Activated naive CD8-positive, alpha-beta T cell treated with anti-CD3 and anti-CD28 coated beads, Interleukin-2, amount 10 ng/mL, durations not matched to agents 7 days and 5 days (primary cell): ENCODE results near the gene SIRPA. TPM values are rescaled to one million over a fixed set of nuclear protein-coding genes. Genes with fewer than 3 reads are reported as not detected.

ENCODE experiments used
- ATAC-seq: fragments of 150-1000 bp; cut with Tn5 transposase; one replicate; pipeline ENCODE4 v1.10.0; 2021; ENCODE audit warnings: low read depth, moderate library complexity
- POLR2A ChIA-PET: fragments of 350-600 bp; sonication (Branson Sonifier 250); formaldehyde crosslinking; loops from one replicate; lab custom pipeline; 2021; ENCODE audit warnings: antibody characterized with exemption; lab: Charles Lee
- DNase-seq: peaks from one replicate; pipeline ENCODE4 v3.0.0; 2021
- H3K27ac Mint-ChIP-seq: one replicate; pipeline ENCODE4 v1.8.0; 2022; ENCODE audit warnings: mild to moderate bottlenecking, mixed read lengths
- H3K27me3 Mint-ChIP-seq: one replicate; pipeline ENCODE4 v1.8.0; 2022; ENCODE audit warnings: mild to moderate bottlenecking, moderate library complexity, mixed read lengths
- H3K36me3 Mint-ChIP-seq: one replicate; pipeline ENCODE4 v1.8.0; 2021; ENCODE audit warnings: mild to moderate bottlenecking, mixed read lengths
- H3K4me1 Mint-ChIP-seq: one replicate; pipeline ENCODE4 v1.8.0; 2021; ENCODE audit warnings: mixed read lengths
- H3K4me3 Mint-ChIP-seq: one replicate; pipeline ENCODE4 v1.8.0; 2022; ENCODE audit warnings: mild to moderate bottlenecking, moderate library complexity, mixed read lengths
- H3K9me3 Mint-ChIP-seq: one replicate; pipeline ENCODE4 v1.8.0; 2021; ENCODE audit warnings: mixed read lengths
- total RNA-seq, 2 experiments: library from RNA; stranded (reverse); gene quantifications; one replicate each; pipeline ENCODE4 v1.2.3, GENCODE V29; 2021

The SIRPA gene
- total RNA-seq, 2 experiments from 2014 or later, result 1.5 to 1.6 TPM

DNA sequence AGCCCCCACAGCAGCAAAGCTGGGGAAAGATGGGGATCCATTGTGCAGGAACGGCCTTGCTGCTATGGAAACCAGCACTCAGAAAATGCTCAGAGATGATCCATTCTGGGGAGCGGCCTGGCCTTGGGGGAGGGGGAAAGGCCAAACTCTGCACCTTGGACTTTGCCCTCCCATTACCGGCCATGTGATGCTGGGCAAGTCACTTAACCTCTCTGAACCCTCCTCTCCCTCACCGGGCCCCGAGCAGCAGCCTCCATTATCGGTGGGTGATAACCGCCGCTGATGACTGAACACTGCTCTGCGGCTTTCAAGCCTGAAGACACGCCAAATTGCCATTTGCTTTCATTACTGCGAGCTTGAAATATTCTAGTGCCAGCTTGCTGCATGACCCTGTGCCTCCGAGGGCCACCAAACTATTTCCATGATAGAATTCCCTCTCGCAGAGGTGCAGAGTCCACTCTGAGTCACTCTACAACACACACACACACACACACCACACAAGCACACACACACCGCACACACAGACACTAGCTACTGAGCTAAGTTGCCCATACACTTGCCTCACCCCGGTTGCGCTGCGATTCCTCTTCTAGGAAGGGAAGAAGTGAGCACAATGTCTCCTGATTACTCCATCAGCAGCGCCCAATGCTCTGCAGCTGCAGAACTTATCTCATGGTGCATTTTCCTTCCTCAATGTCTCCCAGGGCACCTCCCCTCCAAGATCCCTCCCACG is 20.6 kb upstream of the SIRPA start:
- Mint-ChIP-seq H3K9me3 (no peaks in the 10 kb centered on the region), H3K27ac (no peak overlapping the region), H3K27me3 (peaks cover 5% of the 10 kb centered on the region), H3K4me1 (no peaks in the 10 kb centered on the region), H3K36me3 (no peaks in the 10 kb centered on the region), H3K4me3 (no peak overlapping the region)
- no peak for DNase-seq
- POLR2A ChIA-PET, result no interaction called here
- ATAC-seq, result no peak

DNA sequence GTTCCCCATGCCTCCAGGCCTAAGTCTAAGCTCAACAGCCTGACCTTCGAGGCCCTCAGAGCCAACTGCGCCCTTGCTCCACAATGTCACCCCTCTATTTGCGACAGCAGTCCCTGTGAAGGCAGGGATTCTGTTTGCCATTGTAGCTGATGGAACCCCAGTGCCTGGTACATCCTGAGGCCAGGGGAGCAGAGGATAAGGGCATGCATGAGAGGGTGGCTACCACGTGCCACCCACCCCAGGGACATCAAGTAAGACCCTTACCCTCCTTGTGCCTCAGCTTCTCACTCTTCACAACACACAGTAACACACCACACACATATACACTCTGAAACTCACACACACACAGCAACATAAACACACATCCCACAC is 20.0 kb upstream of the SIRPA start:
- H3K4me3 Mint-ChIP-seq, result no peak overlapping the region
- DNase-seq (no peak), ATAC-seq (no peak)
- H3K9me3 Mint-ChIP-seq, result no peaks in the 10 kb centered on the region
- POLR2A ChIA-PET, result no interaction called here
- no peak overlapping the region for H3K27ac Mint-ChIP-seq
- no peaks in the 10 kb centered on the region for H3K4me1 Mint-ChIP-seq
- no peaks in the 10 kb centered on the region for H3K36me3 Mint-ChIP-seq
- peaks cover 5% of the 10 kb centered on the region for H3K27me3 Mint-ChIP-seq

DNA sequence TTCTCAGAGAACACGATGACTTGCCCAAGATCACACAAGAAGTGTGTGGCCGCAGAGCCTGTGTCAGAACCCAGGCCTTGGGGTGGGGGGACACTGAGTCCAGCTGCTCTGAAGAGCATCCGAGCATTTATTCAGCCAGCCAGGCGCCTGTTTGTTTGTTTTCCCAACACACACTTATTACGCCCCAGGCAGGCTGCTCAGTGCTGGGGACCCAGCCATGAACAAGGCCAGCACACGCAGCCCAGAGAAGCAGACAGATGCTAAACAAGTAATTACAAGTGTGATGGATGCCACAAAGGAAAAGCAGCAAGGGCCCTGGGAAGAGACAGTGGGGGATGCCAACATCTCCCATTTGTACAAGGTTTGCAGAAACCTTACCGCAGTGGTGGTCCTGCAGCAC is 19.4 kb upstream of the SIRPA start:
- no peak overlapping the region for H3K4me3 Mint-ChIP-seq
- H3K9me3 Mint-ChIP-seq, result no peaks in the 10 kb centered on the region
- no peaks in the 10 kb centered on the region for H3K4me1 Mint-ChIP-seq
- no peak overlapping the region for H3K27ac Mint-ChIP-seq
- H3K36me3 Mint-ChIP-seq, result no peaks in the 10 kb centered on the region
- peaks cover 2% of the 10 kb centered on the region for H3K27me3 Mint-ChIP-seq
- ATAC-seq (no peak), DNase-seq (no peak)
- POLR2A ChIA-PET, result no interaction called here

GRCh38 chr20:1876217-1876921 is 18.8 kb upstream of the SIRPA start:
- H3K27me3 Mint-ChIP-seq, result no peaks in the 10 kb centered on the region
- no peaks in the 10 kb centered on the region for H3K9me3 Mint-ChIP-seq
- H3K4me1 Mint-ChIP-seq, result no peaks in the 10 kb centered on the region
- H3K4me3 Mint-ChIP-seq, result no peak overlapping the region
- H3K27ac Mint-ChIP-seq, result no peak overlapping the region
- H3K36me3 Mint-ChIP-seq, result no peaks in the 10 kb centered on the region
- POLR2A ChIA-PET, result no interaction called here
- no peak for DNase-seq
- ATAC-seq, result peak; percentile 11

GRCh38 chr20:1876975-1877608 is 18.1 kb upstream of the SIRPA start:
- ATAC-seq (peak; percentile 32), DNase-seq (no peak)
- POLR2A ChIA-PET, result no interaction called here
- no peaks in the 10 kb centered on the region for H3K9me3 Mint-ChIP-seq
- H3K4me3 Mint-ChIP-seq, result no peak overlapping the region
- H3K4me1 Mint-ChIP-seq, result no peaks in the 10 kb centered on the region
- no peak overlapping the region for H3K27ac Mint-ChIP-seq
- peaks cover 2% of the 10 kb centered on the region for H3K27me3 Mint-ChIP-seq
- no peaks in the 10 kb centered on the region for H3K36me3 Mint-ChIP-seq

DNA sequence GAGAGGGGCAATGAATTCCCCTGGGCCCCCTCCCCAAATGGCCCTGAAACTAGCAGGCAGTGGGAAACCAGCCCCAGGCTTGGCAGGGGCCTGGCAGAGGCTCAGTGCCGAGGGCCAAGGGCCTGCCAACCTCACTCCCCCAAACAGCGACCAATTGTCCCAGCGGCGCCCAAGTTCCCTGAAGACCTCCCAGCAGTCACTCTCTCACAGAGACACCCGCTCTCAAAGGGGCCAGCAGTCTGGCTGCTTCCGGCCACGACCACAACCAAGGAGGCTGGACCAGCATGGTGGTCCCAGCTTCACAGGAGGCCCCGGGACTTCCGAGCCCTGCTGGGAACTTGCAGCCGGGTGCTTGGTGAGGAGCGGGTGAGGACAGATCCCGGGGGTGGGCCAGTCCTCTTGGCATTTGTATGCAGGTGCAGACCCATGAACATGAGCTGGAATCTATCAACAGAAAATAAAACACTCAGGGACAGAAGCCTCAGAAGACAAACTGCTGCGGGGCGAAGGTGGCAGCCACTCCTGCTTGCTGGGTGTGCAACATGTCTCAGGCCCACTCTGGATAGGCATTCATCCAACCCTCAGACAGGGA is 17.5 kb upstream of the SIRPA start:
- Mint-ChIP-seq H3K4me1 (peaks cover 3% of the 10 kb centered on the region), H3K9me3 (peaks cover 3% of the 10 kb centered on the region), H3K4me3 (no peak overlapping the region), H3K27ac (no peak overlapping the region), H3K27me3 (peaks cover 2% of the 10 kb centered on the region), H3K36me3 (no peaks in the 10 kb centered on the region)
- POLR2A ChIA-PET, result no interaction called here
- ATAC-seq, result no peak
- DNase-seq, result no peak

DNA sequence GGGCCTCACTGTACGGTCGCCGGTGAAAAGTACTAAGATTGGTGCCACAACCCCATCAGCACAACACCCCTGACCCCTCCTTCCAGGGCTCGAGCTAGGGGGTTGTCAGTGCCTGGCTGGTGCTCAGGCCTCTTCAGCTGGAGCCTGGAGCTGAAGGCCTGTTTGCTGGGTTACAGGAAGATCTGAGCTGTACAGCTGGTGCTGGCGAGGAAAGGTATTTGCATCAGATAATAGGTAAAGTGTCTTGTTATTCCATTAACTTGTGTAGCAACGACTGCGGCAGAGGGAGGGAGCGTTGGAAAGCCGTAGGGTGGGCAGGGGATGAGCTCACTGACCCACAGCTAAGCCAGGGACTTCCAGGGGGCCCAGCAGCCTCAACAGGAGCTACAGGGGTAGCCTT is 15.8 kb upstream of the SIRPA start:
- Mint-ChIP-seq H3K4me3 (no peak overlapping the region), H3K27ac (peak overlapping the region; percentile 30), H3K9me3 (peaks cover 3% of the 10 kb centered on the region), H3K27me3 (peaks cover 13% of the 10 kb centered on the region), H3K4me1 (peaks cover 11% of the 10 kb centered on the region), H3K36me3 (no peaks in the 10 kb centered on the region)
- no peak for ATAC-seq
- POLR2A ChIA-PET, result no interaction called here
- DNase-seq, result no peak

DNA sequence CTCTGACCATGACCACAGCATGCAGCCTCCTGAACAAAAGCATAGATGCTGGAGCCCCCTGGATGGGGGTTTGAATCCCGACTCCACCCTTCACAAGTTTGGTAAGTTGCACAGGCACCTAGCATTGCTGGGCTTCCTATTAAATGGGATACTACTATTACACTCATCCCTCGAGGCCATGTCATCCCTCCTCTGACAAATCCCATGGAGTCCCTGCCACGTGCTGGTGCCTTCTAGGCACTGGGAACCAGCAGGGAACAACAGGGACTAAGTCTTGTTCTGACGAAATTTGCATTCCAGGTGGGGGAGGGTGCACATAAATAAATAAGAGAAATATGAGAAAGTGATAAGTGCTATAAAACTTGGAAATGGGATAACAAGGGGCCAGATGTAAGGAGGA is 15.3 kb upstream of the SIRPA start:
- no peak overlapping the region for H3K27ac Mint-ChIP-seq
- ATAC-seq (no peak), DNase-seq (no peak)
- peaks cover 15% of the 10 kb centered on the region for H3K27me3 Mint-ChIP-seq
- no peaks in the 10 kb centered on the region for H3K36me3 Mint-ChIP-seq
- POLR2A ChIA-PET, result no interaction called here
- H3K4me3 Mint-ChIP-seq, result no peak overlapping the region
- H3K4me1 Mint-ChIP-seq, result peaks cover 11% of the 10 kb centered on the region
- H3K9me3 Mint-ChIP-seq, result peaks cover 3% of the 10 kb centered on the region

- H3K36me3 Mint-ChIP-seq, result no peaks in the 10 kb centered on the region
- no peak for DNase-seq
- H3K9me3 Mint-ChIP-seq, result peaks cover 3% of the 10 kb centered on the region
- H3K4me1 Mint-ChIP-seq, result peaks cover 11% of the 10 kb centered on the region
- H3K4me3 Mint-ChIP-seq, result no peak overlapping the region
- ATAC-seq, result no peak
- peaks cover 15% of the 10 kb centered on the region for H3K27me3 Mint-ChIP-seq
- H3K27ac Mint-ChIP-seq, result no peak overlapping the region
- POLR2A ChIA-PET, result no interaction called here
These were observed 14.5 kb upstream of the SIRPA start for GRCh38 chr20:1880529-1881239.

- Mint-ChIP-seq H3K27ac (no peak overlapping the region), H3K9me3 (peaks cover 3% of the 10 kb centered on the region), H3K4me3 (no peak overlapping the region), H3K27me3 (peaks cover 19% of the 10 kb centered on the region), H3K36me3 (no peaks in the 10 kb centered on the region), H3K4me1 (peaks cover 11% of the 10 kb centered on the region)
- POLR2A ChIA-PET, result no interaction called here
- no peak for ATAC-seq
- no peak for DNase-seq
These were observed 13.9 kb upstream of the SIRPA start for GRCh38 chr20:1881240-1881835.

DNA sequence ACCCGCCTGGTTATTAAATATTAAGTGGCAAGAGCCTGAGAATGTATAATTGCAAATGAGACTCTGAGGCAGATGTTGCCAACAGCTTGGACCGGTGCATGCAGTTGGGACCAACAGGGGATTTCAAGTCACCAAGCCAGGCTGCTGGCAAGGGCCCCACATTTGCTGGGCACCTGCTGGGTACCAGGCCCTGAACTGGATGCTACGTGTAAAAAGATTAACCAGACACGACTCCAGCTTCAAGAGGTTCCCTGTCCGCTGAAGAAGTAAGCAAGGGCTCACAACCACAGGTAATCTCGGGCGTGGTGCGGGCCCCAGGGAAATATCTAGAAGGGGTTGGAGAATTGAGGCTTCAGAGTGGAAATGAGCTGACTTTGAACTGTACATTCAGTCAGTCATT is 13.2 kb upstream of the SIRPA start:
- no peak for DNase-seq
- no peak overlapping the region for H3K27ac Mint-ChIP-seq
- no peak for ATAC-seq
- H3K9me3 Mint-ChIP-seq, result peaks cover 3% of the 10 kb centered on the region
- H3K36me3 Mint-ChIP-seq, result no peaks in the 10 kb centered on the region
- POLR2A ChIA-PET, result no interaction called here
- H3K4me1 Mint-ChIP-seq, result peaks cover 11% of the 10 kb centered on the region
- peaks cover 21% of the 10 kb centered on the region for H3K27me3 Mint-ChIP-seq
- H3K4me3 Mint-ChIP-seq, result no peak overlapping the region

DNA sequence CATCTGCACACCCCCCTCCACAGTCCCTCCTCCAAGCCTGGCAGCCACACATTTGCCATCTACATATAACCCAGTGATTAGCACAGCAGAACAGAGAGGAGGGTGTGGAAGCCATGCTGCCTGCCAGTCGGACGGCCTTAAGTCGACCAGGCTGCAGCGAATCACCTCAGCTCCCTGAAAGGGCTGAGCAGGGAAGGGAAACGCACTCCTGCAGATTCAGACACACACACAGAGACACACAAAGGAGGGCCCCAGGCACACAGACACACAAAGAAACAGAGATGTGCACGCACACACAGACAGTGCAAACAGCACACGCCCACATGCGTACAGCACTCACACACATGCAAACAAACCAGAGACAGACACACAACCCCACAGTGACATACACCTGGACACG is 11.2 kb upstream of the SIRPA start:
- ATAC-seq (no peak), DNase-seq (no peak)
- H3K27ac Mint-ChIP-seq, result no peak overlapping the region
- H3K9me3 Mint-ChIP-seq, result peaks cover 3% of the 10 kb centered on the region
- POLR2A ChIA-PET, result no interaction called here
- H3K4me1 Mint-ChIP-seq, result peaks cover 11% of the 10 kb centered on the region
- H3K4me3 Mint-ChIP-seq, result no peak overlapping the region
- H3K36me3 Mint-ChIP-seq, result no peaks in the 10 kb centered on the region
- H3K27me3 Mint-ChIP-seq, result peaks cover 33% of the 10 kb centered on the region

GRCh38 chr20:1885254-1885653 is 10.0 kb upstream of the SIRPA start:
- Mint-ChIP-seq H3K9me3 (peaks cover 3% of the 10 kb centered on the region), H3K27me3 (peaks cover 38% of the 10 kb centered on the region), H3K4me3 (no peak overlapping the region), H3K36me3 (no peaks in the 10 kb centered on the region), H3K4me1 (peaks cover 11% of the 10 kb centered on the region), H3K27ac (no peak overlapping the region)
- DNase-seq (no peak), ATAC-seq (no peak)
- POLR2A ChIA-PET, result no interaction called here
